Measurements from ENCODE around the gene MAPKBP1. TPM values are rescaled to one million over a fixed set of nuclear protein-coding genes. Genes with fewer than 3 reads are reported as not detected.

The MAPKBP1 gene
- total and polyA plus RNA-seq, 9 of the 15 experiments (the other 6 are each of a cell fraction or from before 2014, with no cell fraction given) = 0.15 to 9.5 (median 4.5) TPM

DNA sequence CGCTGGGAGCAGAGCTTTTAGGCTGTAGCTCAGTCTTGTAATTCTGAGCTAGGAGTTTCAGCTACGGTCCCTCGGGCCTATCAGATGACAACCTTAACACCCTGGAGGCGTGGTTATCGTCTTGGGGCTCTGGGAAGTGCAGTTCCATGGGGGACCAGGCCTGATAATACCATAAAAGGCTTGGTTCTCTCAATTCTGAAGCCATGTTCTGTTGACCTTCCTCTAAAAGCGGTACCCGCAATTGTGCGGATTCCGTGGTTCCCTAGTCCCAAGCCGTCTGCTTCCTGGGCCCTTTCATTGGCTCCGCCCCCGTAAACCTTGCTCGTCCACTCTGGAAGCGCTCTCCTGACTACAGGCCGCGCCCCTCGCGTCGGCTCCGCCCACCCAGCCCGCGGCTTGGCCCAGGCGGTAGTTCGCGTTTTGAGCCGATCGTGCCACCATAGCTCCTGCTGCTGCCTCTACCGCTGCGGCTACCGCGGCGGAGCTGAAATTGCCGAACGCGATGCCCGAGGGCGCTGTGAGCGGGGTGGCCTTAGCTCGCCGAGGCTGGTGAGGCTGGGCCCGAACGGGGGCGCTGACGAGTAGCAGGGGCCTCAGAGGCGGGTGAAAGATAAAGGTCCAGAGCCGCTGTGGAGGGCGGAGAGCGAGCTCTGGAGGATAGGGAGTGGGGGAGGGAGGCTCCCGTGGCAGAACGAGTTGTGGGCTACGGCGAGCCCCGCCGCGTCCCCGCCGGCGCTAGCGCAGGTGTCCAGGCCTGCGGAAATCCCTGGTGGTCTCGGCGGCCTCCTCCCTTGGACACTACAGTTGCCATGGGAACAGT is at the start of gene MAPKBP1 (continued):
- TF ChIP-seq KAT7 (CRISPR knock-in tag; IDR thresholded peaks at IDR 0.05; ENCODE audit: borderline replicate concordance) = peak; percentile 96; the same call in 1 of the 2 replicates
- TF ChIP-seq TARDBP (IDR thresholded peaks at IDR 0.05) = peak; percentile 88
- TF ChIP-seq POLR2G (IDR thresholded peaks at IDR 0.05; ENCODE audit: low read depth, low read length) = peak; percentile 93
- peak; percentile 6; the same call in 1 of the 2 replicates for TF ChIP-seq HIVEP1 (CRISPR knock-in tag; IDR thresholded peaks at IDR 0.05)
- TF ChIP-seq, protein P1, sequence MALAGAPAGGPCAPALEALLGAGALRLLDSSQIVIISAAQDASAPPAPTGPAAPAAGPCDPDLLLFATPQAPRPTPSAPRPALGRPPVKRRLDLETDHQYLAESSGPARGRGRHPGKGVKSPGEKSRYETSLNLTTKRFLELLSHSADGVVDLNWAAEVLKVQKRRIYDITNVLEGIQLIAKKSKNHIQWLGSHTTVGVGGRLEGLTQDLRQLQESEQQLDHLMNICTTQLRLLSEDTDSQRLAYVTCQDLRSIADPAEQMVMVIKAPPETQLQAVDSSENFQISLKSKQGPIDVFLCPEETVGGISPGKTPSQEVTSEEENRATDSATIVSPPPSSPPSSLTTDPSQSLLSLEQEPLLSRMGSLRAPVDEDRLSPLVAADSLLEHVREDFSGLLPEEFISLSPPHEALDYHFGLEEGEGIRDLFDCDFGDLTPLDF (CRISPR knock-in tag; IDR thresholded peaks at IDR 0.05) = peak; percentile 80
- no peak for TF ChIP-seq ZNF785 (CRISPR knock-in tag; IDR thresholded peaks at IDR 0.05)
- TF ChIP-seq PML (IDR thresholded peaks at IDR 0.05; ENCODE audit: low read length) = 0 out of 2 replicates have a peak, but pooled peaks have one; percentile 43
- peak; percentile 76 for TF ChIP-seq ZFX (CRISPR knock-in tag; IDR thresholded peaks at IDR 0.05)
- TF ChIP-seq, protein P2, sequence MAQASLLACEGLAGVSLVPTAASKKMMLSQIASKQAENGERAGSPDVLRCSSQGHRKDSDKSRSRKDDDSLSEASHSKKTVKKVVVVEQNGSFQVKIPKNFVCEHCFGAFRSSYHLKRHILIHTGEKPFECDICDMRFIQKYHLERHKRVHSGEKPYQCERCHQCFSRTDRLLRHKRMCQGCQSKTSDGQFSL (CRISPR knock-in tag; IDR thresholded peaks at IDR 0.05) = peak; percentile 35; the same call in 1 of the 2 replicates
- TF ChIP-seq, protein P2 (tag; IDR thresholded peaks at IDR 0.05) = no peak
- TF ChIP-seq RAD21 (CRISPR knock-in tag; conservative IDR thresholded peaks at IDR 0.05 in 1 of 2, IDR thresholded peaks at IDR 0.05 in 1 of 2) = peak; percentile 60 to 78; a peak in 3 of 4 replicates
- 0 out of 2 replicates have a peak, but pooled peaks have one; percentile 44 for TF ChIP-seq ZC3H11A (IDR thresholded peaks at IDR 0.05; ENCODE audit: low read depth, low read length)
- peak; percentile 49 for TF ChIP-seq TCF3 (CRISPR knock-in tag; IDR thresholded peaks at IDR 0.05)
- TF ChIP-seq CBX1 (IDR thresholded peaks at IDR 0.05; ENCODE audit: low read depth) = peak; percentile 48; the same call in 1 of the 2 replicates
- TF ChIP-seq PHTF2 (CRISPR knock-in tag; IDR thresholded peaks at IDR 0.05) = no peak
- peak; percentile 80 to 97; a peak in 3 of 4 replicates for TF ChIP-seq SRF (CRISPR knock-in tag; IDR thresholded peaks at IDR 0.05)
- peak; percentile 96 for TF ChIP-seq RBM22 (IDR thresholded peaks at IDR 0.05; ENCODE audit: low read depth, low read length, poor library complexity, severe bottlenecking)
- TF ChIP-seq, protein P3, sequence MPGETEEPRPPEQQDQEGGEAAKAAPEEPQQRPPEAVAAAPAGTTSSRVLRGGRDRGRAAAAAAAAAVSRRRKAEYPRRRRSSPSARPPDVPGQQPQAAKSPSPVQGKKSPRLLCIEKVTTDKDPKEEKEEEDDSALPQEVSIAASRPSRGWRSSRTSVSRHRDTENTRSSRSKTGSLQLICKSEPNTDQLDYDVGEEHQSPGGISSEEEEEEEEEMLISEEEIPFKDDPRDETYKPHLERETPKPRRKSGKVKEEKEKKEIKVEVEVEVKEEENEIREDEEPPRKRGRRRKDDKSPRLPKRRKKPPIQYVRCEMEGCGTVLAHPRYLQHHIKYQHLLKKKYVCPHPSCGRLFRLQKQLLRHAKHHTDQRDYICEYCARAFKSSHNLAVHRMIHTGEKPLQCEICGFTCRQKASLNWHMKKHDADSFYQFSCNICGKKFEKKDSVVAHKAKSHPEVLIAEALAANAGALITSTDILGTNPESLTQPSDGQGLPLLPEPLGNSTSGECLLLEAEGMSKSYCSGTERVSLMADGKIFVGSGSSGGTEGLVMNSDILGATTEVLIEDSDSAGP (CRISPR knock-in tag; IDR thresholded peaks at IDR 0.05) = 0 out of 2 replicates have a peak, but pooled peaks have one; percentile 60
- TF ChIP-seq NRF1 (conservative IDR thresholded peaks at IDR 0.05 in 1 of 2, IDR thresholded peaks at IDR 0.05 in 1 of 2) = peak; percentile 78 to 83

Measured in K562 (cell line).